Activated CD4-positive, CD25-positive, alpha-beta regulatory T cell treated with anti-CD3 and anti-CD28 coated beads, Interleukin-2, amount 50 U/mL, for 16 hours (primary cell): ENCODE measurements around the gene PILRA.
"Not testable (repeated sequence)": the region's sequence is repeated elsewhere in the genome, so short reads cannot be mapped to it uniquely, and the experiment has no call there.

Experiments used
- DNase-seq: peaks from one replicate; pipeline ENCODE4 v3.0.0-alpha.2; 2020; ENCODE audit warnings: low read depth, low spot score

The PILRA gene

GRCh38 chr7:100434297-100435144 is 61.2 kb downstream of the PILRA start:
- no peak for DNase-seq

GRCh38 chr7:100435401-100436304 is 62.4 kb downstream of the PILRA start:
- DNase-seq, result no peak

- no peak for DNase-seq
These were observed 64.1 kb downstream of the PILRA start for GRCh38 chr7:100437150-100438100.

GRCh38 chr7:100438172-100438571 is 64.9 kb downstream of the PILRA start:
- no peak for DNase-seq

GRCh38 chr7:100438731-100439130 is 65.4 kb downstream of the PILRA start:
- DNase-seq, result not testable (repeated sequence)

- not testable (repeated sequence) for DNase-seq
These were observed 66.0 kb downstream of the PILRA start for GRCh38 chr7:100439244-100439643.

GRCh38 chr7:100441641-100442535 is 68.6 kb downstream of the PILRA start:
- DNase-seq, result no peak

GRCh38 chr7:100443096-100443840 is 70.0 kb downstream of the PILRA start:
- no peak for DNase-seq

GRCh38 chr7:100444311-100445278 is 71.3 kb downstream of the PILRA start:
- no peak for DNase-seq

- no peak for DNase-seq
These were observed 72.8 kb downstream of the PILRA start for GRCh38 chr7:100446040-100446439.

- not testable (repeated sequence) for DNase-seq
These were observed 74.1 kb downstream of the PILRA start for GRCh38 chr7:100447363-100447762.

- DNase-seq, result no peak
These were observed 76.0 kb downstream of the PILRA start for GRCh38 chr7:100449190-100449795.
